GM18519 (cell line): ENCODE results near the gene IRX3.
"Not testable (repeated sequence)": the region's sequence is repeated elsewhere in the genome, so short reads cannot be mapped to it uniquely, and the experiment has no call there.

Source experiments
- ATAC-seq: cut with Tn5 transposase; IDR thresholded peaks from one replicate; pipeline ENCODE4 v1.9.1; 2021; ENCODE audit warnings: mild to moderate bottlenecking, moderate library complexity; ENCODE audit not compliant: unreplicated experiment, low FRiP score

The IRX3 gene

DNA sequence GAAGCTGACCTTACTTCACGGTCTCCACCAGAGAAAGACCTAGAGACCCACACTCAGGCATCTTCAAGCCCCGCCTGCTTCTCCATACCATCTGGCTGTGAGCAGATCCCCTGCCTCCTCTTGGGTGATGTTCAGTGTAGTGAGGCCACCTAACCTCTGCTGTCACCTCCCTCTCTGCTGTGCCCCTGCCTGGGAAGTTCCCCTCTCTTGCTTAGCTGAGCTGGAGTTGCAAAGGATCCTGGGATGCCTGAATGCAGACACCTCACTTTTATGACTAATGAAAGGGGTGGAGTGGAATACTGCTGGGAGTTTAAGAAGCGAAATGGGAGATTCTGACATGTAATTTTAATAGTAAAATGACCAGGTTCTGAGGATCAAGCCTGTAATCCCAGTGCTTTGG is 5.8 kb downstream of the IRX3 start:
- no peak for ATAC-seq

- ATAC-seq, result no peak
These were observed 8.5 kb downstream of the IRX3 start for GRCh38 chr16:54277845-54278703.

DNA sequence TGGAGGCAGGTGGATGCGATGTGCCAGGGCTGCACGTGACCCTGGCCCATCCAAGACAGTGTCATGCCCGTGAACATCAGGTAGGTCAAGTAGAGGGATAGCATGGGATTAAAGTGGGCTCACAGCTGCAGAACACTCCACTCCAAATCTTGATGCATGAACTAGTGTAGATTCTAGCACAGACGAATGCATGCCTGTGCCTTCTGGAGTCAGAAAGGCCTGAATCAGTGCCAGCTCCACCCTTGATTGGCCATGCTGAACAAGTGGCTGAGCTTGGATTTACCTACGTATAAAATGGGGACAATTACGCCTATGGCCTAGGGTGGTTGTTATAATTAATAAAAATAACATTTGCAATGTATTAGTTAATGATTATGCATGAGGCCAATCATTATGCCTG is 10.6 kb downstream of the IRX3 start:
- ATAC-seq, result no peak

- ATAC-seq, result no peak
These were observed 13.0 kb downstream of the IRX3 start for GRCh38 chr16:54273566-54273965.

DNA sequence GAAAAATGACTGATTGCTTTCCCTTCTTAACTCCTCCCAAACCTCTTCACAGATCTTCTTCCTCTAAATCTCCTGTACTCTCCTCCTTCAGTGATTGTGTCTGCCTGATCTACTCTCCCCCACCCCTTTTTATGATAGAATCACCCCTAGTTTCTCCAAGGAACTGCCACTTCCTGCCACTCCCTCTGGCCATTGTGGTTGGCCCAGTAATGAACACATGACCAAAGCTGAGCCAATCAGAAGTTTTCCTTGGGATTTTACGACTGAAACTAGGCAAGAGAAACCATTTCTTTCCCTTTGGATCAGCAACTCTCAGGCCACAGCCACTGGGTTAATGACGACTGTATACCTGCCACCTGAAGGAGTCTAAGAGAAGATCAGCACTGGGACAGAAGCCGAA is 15.9 kb downstream of the IRX3 start:
- ATAC-seq, result no peak

- no peak for ATAC-seq
These were observed 17.1 kb downstream of the IRX3 start for GRCh38 chr16:54269461-54269860.

DNA sequence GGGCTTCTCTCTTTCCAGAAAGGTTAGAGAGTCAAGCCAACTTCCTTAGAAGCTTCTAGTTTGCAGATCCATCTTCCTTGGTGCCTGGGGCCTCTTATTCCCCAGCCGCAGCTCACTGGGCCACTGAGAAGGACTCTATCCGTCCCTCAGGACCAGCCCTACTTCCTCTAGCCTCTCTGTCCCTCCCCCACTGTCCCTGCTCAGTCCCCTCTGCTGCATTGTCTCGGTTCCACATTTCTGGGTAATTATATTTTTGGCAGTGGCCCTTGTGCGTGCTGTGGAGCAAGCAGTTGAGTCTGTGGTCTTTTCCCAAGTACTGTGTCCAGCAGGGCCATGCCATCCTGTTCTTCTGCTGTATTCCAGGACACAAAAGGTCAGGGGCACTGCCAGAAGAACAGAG is 17.8 kb downstream of the IRX3 start:
- no peak for ATAC-seq

- ATAC-seq, result no peak
These were observed 18.2 kb downstream of the IRX3 start for GRCh38 chr16:54268340-54268739.

- ATAC-seq, result no peak
These were observed 20.1 kb downstream of the IRX3 start for GRCh38 chr16:54266363-54266955.

DNA sequence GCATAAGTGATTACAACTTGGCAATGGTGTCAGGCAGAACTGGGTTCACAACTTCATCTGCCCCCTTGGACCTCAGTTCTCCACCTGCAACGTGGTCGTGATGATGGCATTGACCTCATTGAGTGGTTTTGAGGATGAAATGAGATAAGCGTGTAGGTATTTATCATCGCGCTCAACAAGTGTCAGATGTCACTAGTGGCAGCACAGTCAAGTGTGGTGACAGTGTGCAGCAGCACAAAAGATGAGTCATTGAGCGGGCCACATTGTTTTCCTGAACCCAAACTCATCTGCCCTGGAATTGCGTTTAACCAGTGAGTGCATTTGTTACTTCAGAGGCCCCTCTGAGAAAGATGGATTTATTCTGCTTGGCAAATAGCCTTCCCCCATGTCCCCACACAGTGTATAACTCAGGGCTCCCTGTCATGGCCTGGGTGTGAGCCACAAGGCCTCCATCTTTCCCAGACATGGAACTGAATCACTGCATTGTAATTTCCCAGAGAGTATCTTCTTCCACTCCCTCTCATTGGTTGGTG is 20.9 kb downstream of the IRX3 start:
- ATAC-seq, result no peak

GRCh38 chr16:54253118-54253517 is 33.5 kb downstream of the IRX3 start:
- no peak for ATAC-seq

DNA sequence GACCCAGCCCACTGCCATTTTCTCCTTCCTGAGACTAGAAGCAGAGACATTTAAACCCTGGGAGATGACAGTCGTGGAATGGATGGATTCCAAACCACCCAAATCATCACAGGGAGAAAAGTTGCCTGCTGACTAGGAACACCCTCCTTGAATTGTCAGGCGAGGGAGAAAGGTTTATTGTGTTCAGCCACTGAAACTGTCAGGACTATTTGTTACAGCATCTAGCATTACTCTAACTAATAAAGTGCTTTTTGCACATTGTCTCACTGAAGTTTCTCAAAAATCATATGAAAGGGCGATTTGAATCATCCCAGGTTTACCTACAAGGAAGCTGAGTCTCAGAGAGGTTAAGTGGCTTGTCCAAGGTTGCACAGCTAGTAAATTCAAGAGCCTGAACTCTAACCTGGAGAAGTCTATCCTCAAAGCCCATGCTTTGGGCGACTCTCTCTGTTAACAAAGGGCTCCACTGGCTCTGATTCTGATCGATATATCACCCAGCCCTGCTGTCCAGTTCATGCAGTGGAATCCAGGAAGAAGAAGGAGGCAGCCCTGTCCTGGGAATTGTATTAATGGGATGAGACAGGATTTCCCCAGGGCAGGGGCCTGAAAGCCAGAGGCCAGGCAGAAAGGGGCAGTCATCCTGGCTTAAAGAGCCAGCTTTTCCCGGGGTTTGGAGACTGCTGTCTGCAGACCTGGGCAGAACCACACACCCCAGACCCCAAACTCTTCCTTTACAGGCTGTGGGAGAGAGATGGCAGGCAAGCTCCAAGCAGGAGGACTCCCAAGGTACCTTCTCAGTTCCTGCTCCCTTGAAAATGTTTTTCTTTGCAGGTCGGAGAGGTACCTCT is 37.5 kb downstream of the IRX3 start:
- ATAC-seq, result no peak

GRCh38 chr16:54247705-54248104 is 38.9 kb downstream of the IRX3 start:
- ATAC-seq, result not testable (repeated sequence)

GRCh38 chr16:54246454-54246821 is 40.1 kb downstream of the IRX3 start:
- no peak for ATAC-seq

DNA sequence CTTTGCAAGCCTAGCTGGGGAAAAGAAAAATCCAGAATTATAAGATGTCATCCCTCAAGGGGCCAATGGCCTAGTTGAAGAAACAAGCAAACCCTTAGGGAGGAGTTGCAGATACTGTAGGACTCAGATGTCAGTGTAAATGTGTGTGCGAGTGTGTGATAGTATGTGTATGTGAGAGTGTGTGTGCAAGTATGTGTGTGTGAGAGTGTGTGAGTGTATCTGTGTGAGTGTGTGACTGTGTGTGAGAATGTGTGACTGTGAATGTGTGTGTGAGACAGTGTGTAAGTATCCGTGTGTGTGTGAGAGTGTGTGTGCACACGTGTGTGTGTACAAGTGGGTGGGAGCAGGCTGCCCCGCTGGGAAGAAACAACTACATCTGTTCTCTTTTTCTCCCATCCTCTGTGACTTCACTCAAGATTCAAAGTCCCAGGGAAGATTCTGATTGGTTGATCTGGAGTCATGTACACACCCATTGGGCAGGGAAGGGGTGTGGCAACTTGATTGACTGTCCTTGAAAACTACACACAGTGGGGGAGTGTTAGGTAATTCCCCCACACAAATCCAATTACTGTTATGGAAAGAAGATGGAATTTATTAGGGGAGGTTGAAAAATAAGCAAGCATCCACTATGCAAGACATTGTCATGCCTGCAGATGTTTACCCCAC is 40.7 kb downstream of the IRX3 start:
- no peak for ATAC-seq

DNA sequence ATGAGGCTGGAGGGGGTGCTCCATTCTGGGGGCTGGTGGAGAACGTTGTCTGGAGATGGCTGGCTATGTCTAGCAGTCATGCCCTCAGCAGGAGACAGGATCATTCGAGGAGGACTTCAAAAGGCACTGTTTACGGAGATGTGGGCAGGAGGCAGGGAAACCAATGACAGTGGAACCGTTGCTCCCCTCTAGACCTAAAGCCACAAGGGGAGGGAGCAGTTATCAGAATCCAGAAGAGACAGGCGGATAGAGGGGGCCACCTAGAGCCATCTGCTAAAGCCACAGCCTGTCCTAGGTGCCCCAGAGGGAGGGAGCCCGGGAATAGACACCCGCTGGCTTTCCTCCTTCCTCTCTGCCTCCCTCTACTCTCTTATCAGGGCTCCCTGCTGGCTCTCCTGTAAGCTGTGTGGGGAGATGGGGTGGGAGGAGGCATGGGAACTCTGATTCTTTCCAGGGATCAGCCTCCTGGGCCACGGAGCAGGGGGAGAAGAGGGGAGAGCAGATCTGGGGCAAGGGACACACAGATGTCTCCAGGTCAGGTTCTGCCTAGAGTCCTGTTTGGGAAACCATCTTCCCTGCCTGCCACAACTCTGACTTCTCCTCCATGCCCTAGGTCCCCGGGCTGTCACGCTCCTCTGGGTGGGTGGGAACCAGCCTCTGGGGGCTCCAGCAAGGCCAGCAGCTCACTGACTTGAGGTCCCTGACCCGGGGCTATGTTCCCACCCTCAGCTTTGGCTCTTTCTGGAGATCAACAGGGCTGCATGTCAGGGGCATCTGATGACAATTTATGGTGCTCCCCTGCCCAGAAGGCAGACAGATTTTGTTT is 42.3 kb downstream of the IRX3 start:
- no peak for ATAC-seq

- no peak for ATAC-seq
These were observed 43.4 kb downstream of the IRX3 start for GRCh38 chr16:54243202-54243601.

DNA sequence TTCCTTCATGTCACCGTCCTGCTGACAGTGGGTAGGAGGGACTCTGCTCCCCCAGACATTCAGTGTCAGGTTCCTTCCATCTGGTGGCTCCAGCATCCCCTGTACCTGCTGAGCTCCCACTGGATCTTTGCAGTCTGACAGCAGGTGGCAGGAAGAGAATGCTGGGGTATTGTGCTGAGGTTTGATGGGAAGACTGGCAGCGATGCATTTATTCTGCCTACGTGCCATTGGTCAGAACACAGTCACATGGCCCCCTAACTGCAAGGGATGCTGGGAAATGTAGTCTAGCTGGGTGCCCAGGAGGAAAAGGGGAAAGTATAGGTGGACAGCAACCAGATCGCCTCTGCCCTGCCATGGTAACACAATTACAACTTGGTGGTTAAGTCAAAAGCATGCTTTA is 44.4 kb downstream of the IRX3 start:
- ATAC-seq, result no peak

- no peak for ATAC-seq
These were observed 45.1 kb downstream of the IRX3 start for GRCh38 chr16:54241525-54241924.
